A549 (cell line): ENCODE measurements around the gene FGF2. TPM values are rescaled to one million over a fixed set of nuclear protein-coding genes. Genes with fewer than 3 reads are reported as not detected.

Experiments
- ATAC-seq, 2 experiments: fragments of 200-7000 bp in 1 of 2; fragments of >200 bp in 1 of 2; cut with Nextera tagmentation in 1 of 2; cut with Tn5 transposase in 1 of 2; 3 replicates each; pipeline versions ENCODE4 v1.8.0 to v1.9.1; 2018 to 2020; ENCODE audit warnings: mild to moderate bottlenecking in 1 of 2, moderate library complexity in 1 of 2
- CTCF ChIA-PET: fragments of 300-600 bp; sonication (Branson Sonifier 250); formaldehyde crosslinking; extraction: SDS; loops from one replicate; lab custom pipeline; 2021; ENCODE audit warnings: antibody characterized with exemption, inconsistent platforms; lab: Yijun Ruan, JAX
- POLR2A ChIA-PET: fragments of 350-600 bp; formaldehyde crosslinking; extraction: SDS; loops from one replicate; lab custom pipeline; 2021; ENCODE audit warnings: antibody characterized with exemption, inconsistent platforms; lab: Yijun Ruan, JAX
- DNase-seq, 2 experiments: peaks; one replicate each; pipeline versions ENCODE4 v3.0.0 to v3.0.0-alpha.2; 2011 to 2016; ENCODE audit warnings: low read depth in 1 of 2, low spot score in 1 of 2
- FAIRE-seq: peaks from 2 replicates; lab custom pipeline; 2011; peaks lifted over from hg19 to GRCh38; lab: Jason Lieb, UNC
- H3K27ac ChIP-seq, 2 experiments: fragments of >200 bp; sonication (Bioruptor Twin); formaldehyde crosslinking; 3 replicates each; pipeline ENCODE4 v1.5.1; 2016 to 2017
- H3K4me1 ChIP-seq: fragments of >200 bp; sonication (Bioruptor Twin); formaldehyde crosslinking; 3 replicates; pipeline ENCODE4 v1.6.1; 2016
- H3K4me2 ChIP-seq: fragments of >200 bp; sonication (Bioruptor Twin); formaldehyde crosslinking; 3 replicates; pipeline ENCODE4 v1.6.1; 2016
- H3K4me3 ChIP-seq: fragments of >200 bp; sonication (Bioruptor Twin); formaldehyde crosslinking; 3 replicates; pipeline ENCODE4 v1.5.1; 2016
- H3K9me3 ChIP-seq: fragments of >200 bp; sonication (Bioruptor Twin); formaldehyde crosslinking; 3 replicates; pipeline ENCODE4 v1.6.1; 2016
- CHD2 ChIP-seq: fragments of 150-350 bp; IDR thresholded peaks from 2 replicates; pipeline ENCODE4 v1.6.1; 2014; ENCODE audit warnings: low read length; ENCODE audit not compliant: partially characterized antibody
- CHD4 ChIP-seq: fragments of 200-600 bp; sonication (generic); IDR thresholded peaks from 2 replicates; pipeline ENCODE4 v1.6.1; 2016; ENCODE audit warnings: antibody characterized with exemption, mild to moderate bottlenecking, borderline replicate concordance
- EHF ChIP-seq: fragments of 250-450 bp; sonication (Bioruptor Pico); IDR thresholded peaks from 2 replicates; pipeline ENCODE4 v1.5.0; 2020; ENCODE audit warnings: mild to moderate bottlenecking
- EHMT2 ChIP-seq: fragments of 200-600 bp; sonication (generic); IDR thresholded peaks from 2 replicates; pipeline ENCODE4 v1.6.1; 2016; ENCODE audit warnings: antibody characterized with exemption, low read depth, mild to moderate bottlenecking, moderate library complexity
- EP300 ChIP-seq, 2 experiments: fragments of >200 bp; sonication (Bioruptor Twin); formaldehyde crosslinking; IDR thresholded peaks; 2 replicates in 1 of 2; 3 replicates in 1 of 2; pipeline ENCODE4 v1.6.1; 2016 to 2017
- ESRRA ChIP-seq: fragments of 150-350 bp; IDR thresholded peaks from 2 replicates; pipeline ENCODE4 v1.6.1; 2014; ENCODE audit warnings: mild to moderate bottlenecking, low read length, borderline replicate concordance
- FOSB ChIP-seq: fragments of 250-450 bp; sonication (Bioruptor Pico); IDR thresholded peaks from 2 replicates; pipeline ENCODE4 v1.5.0; 2020; ENCODE audit warnings: mild to moderate bottlenecking, moderate library complexity
- FOSL2 ChIP-seq, 2 experiments: fragments of 450-650 bp in 1 of 2; fragments of >200 bp in 1 of 2; sonication (Bioruptor Twin) in 1 of 2; formaldehyde crosslinking; IDR thresholded peaks; 2 replicates each; pipeline versions ENCODE4 v1.5.0 to v1.6.1; 2016 to 2020; ENCODE audit warnings: mild to moderate bottlenecking in 1 of 2, moderate library complexity in 1 of 2
- FOXS1 ChIP-seq: fragments of 250-450 bp; sonication (Bioruptor Pico); IDR thresholded peaks from 2 replicates; pipeline ENCODE4 v1.5.0; 2020; ENCODE audit warnings: mild to moderate bottlenecking, moderate library complexity
- HDAC2 ChIP-seq: fragments of 200-600 bp; sonication (generic); IDR thresholded peaks from 2 replicates; pipeline ENCODE4 v1.6.1; 2016
- KDM1A ChIP-seq: fragments of 200-600 bp; sonication (generic); IDR thresholded peaks from 2 replicates; pipeline ENCODE4 v1.6.1; 2016; ENCODE audit warnings: low read depth, mild to moderate bottlenecking
- RARB ChIP-seq: fragments of 250-450 bp; sonication (Bioruptor Pico); IDR thresholded peaks from 2 replicates; pipeline ENCODE4 v1.8.0; 2021; ENCODE audit warnings: mild to moderate bottlenecking, moderate library complexity
- RNF2 ChIP-seq: fragments of 200-600 bp; sonication (generic); IDR thresholded peaks from 2 replicates; pipeline ENCODE4 v1.6.1; 2016; ENCODE audit warnings: low read depth, mild to moderate bottlenecking, antibody characterized with exemption, moderate library complexity, borderline replicate concordance
- ZC3H11A ChIP-seq: fragments of 450-650 bp; IDR thresholded peaks from 2 replicates; pipeline ENCODE4 v1.6.1; 2014; ENCODE audit warnings: antibody characterized with exemption, mild to moderate bottlenecking
- ZSCAN20 ChIP-seq: fragments of 250-450 bp; sonication (Bioruptor Pico); IDR thresholded peaks from 2 replicates; pipeline ENCODE4 v1.8.0; 2022; ENCODE audit warnings: mild to moderate bottlenecking, moderate library complexity
- WGBS: methylation state at CpG from one replicate; pipeline ENCODE4 v1.1.6; 2017; ENCODE audit errors: missing lambda C conversion rate; 5-methylcytosine and 5-hydroxymethylcytosine counted together
- polyA plus RNA-seq, 4 experiments: library from polyadenylated mRNA; depleted of rRNA in 3 of 4; stranded (reverse); fragments of >200 nt; fragmentation: RNase III in 1 of 4; extraction: RNeasy Plus Mini Kit Qiagen cat#74134 plus additional on column Dnase treatment in 1 of 4; gene quantifications; 2 replicates in 3 of 4; 3 replicates in 1 of 4; pipeline ENCODE4 v1.2.3, GENCODE V29; 2011 to 2017
- TF ChIP-seq, protein P1 (sequence below): fragments of 150-350 bp; IDR thresholded peaks from 2 replicates; pipeline ENCODE4 v1.6.1; 2014; ENCODE audit warnings: low read depth, mild to moderate bottlenecking, low read length
- TF ChIP-seq, protein P2 (sequence below): fragments of >200 bp; sonication (Bioruptor Twin); formaldehyde crosslinking; IDR thresholded peaks from 2 replicates; pipeline ENCODE4 v1.6.1; 2016
- TF ChIP-seq, protein P3 (sequence below): fragments of >200 bp; sonication (Bioruptor Twin); formaldehyde crosslinking; IDR thresholded peaks from 3 replicates; pipeline ENCODE4 v1.6.1; 2016
- TF ChIP-seq, protein P4 (sequence below): IDR thresholded peaks from 2 replicates; pipeline ENCODE4 v1.6.1; 2012
- TF ChIP-seq, protein P5 (sequence below): fragments of 200-600 bp; sonication (generic); IDR thresholded peaks from 2 replicates; pipeline ENCODE4 v1.6.1; 2016; ENCODE audit warnings: antibody characterized with exemption, mild to moderate bottlenecking, moderate library complexity

Gene FGF2
- polyA plus RNA-seq, 2 of the 4 experiments (the other 2 are of a cell fraction) = 35.1 to 45.2 TPM

DNA sequence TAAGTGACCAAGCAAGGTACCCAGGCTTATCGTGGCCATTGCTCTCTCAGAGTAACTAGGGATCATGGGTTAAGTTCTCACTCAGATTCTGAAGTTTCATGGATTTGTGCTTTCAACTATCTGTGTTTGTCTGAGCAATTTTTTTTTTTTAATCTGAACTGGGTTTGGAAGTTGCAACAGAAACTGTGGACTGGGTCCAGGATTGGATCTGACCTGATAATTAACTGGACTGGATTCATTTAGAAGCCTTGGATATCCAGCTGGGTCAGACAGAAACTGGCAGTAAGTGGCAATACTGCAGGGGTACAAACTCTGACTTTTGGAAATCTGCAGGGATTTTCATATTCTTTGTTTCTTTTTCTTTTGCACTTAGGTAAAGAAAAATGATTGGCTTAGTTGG lies 38.7 kb upstream of the FGF2 start:
- ATAC-seq (no peak), FAIRE-seq (no peak), DNase-seq (no peak)
- Histone ChIP-seq H3K4me3 (no peak overlapping the region), H3K9me3 (no peaks in the 10 kb centered on the region), H3K4me1 (peaks cover 30% of the 10 kb centered on the region), H3K4me2 (peak overlapping the region; percentile 17; the same call in 1 of the 3 replicates), H3K27ac (peak overlapping the region; percentile 26 to 68; a peak in 5 of 6 replicates)
- ChIA-PET POLR2A (no interaction called here), CTCF (interaction anchor here (1.3 to 1.5 kb wide), 2 partner anchors 9 to 22 kb away, joined by 3 to 5 read pairs; no protein-coding TSS in a partner anchor)
- 47% methylated on average over 1 of the region's 1 CpG for WGBS
- no peak for TF ChIP-seq ZSCAN20 (CRISPR knock-in tag)
- TF ChIP-seq ZC3H11A = no peak
- no peak for TF ChIP-seq FOSL2 (IDR thresholded peaks at IDR 0.05)
- TF ChIP-seq FOSL2 (CRISPR knock-in tag; IDR thresholded peaks at IDR 0.05) = no peak
- TF ChIP-seq, protein P1, sequence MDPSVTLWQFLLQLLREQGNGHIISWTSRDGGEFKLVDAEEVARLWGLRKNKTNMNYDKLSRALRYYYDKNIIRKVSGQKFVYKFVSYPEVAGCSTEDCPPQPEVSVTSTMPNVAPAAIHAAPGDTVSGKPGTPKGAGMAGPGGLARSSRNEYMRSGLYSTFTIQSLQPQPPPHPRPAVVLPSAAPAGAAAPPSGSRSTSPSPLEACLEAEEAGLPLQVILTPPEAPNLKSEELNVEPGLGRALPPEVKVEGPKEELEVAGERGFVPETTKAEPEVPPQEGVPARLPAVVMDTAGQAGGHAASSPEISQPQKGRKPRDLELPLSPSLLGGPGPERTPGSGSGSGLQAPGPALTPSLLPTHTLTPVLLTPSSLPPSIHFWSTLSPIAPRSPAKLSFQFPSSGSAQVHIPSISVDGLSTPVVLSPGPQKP = no peak
- TF ChIP-seq, protein P2, sequence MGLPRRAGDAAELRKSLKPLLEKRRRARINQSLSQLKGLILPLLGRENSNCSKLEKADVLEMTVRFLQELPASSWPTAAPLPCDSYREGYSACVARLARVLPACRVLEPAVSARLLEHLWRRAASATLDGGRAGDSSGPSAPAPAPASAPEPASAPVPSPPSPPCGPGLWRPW = no peak
- TF ChIP-seq KDM1A = no peak
- TF ChIP-seq RARB = no peak
- TF ChIP-seq FOXS1 = no peak
- TF ChIP-seq EHF (CRISPR knock-in tag) = no peak
- no peak for TF ChIP-seq CHD4
- TF ChIP-seq ESRRA = no peak
- no peak for TF ChIP-seq CHD2
- no peak for TF ChIP-seq FOSB
- TF ChIP-seq HDAC2 = no peak
- TF ChIP-seq, protein P3, sequence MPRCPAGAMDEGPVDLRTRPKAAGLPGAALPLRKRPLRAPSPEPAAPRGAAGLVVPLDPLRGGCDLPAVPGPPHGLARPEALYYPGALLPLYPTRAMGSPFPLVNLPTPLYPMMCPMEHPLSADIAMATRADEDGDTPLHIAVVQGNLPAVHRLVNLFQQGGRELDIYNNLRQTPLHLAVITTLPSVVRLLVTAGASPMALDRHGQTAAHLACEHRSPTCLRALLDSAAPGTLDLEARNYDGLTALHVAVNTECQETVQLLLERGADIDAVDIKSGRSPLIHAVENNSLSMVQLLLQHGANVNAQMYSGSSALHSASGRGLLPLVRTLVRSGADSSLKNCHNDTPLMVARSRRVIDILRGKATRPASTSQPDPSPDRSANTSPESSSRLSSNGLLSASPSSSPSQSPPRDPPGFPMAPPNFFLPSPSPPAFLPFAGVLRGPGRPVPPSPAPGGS = no peak
- no peak for TF ChIP-seq EP300 (IDR thresholded peaks at IDR 0.05)
- TF ChIP-seq, protein P4, sequence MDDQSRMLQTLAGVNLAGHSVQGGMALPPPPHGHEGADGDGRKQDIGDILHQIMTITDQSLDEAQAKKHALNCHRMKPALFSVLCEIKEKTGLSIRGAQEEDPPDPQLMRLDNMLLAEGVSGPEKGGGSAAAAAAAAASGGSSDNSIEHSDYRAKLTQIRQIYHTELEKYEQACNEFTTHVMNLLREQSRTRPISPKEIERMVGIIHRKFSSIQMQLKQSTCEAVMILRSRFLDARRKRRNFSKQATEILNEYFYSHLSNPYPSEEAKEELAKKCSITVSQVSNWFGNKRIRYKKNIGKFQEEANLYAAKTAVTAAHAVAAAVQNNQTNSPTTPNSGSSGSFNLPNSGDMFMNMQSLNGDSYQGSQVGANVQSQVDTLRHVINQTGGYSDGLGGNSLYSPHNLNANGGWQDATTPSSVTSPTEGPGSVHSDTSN = no peak
- TF ChIP-seq EHMT2 = no peak
- no peak for TF ChIP-seq RNF2

DNA sequence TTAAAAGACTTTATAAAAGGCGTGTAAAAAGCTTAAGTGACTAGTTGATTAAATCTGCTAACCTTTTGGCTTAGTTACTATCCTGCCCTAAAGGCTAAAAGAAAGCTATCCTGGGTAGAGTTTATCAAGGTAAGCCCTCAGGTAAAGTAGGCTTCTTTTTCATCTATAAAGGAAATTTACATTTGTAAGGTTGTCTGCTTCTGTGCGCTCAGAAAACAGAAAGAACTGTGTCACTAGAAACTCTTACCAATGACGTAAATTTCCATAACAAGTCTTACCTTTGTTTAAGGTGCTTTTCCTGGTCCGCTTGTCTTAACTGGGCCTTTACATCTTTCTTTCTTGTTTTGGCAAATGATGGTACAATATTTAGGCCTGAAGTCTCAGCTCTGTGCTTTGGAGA lies 37.7 kb upstream of the FGF2 start:
- no peak for ATAC-seq
- TF ChIP-seq, protein P5, sequence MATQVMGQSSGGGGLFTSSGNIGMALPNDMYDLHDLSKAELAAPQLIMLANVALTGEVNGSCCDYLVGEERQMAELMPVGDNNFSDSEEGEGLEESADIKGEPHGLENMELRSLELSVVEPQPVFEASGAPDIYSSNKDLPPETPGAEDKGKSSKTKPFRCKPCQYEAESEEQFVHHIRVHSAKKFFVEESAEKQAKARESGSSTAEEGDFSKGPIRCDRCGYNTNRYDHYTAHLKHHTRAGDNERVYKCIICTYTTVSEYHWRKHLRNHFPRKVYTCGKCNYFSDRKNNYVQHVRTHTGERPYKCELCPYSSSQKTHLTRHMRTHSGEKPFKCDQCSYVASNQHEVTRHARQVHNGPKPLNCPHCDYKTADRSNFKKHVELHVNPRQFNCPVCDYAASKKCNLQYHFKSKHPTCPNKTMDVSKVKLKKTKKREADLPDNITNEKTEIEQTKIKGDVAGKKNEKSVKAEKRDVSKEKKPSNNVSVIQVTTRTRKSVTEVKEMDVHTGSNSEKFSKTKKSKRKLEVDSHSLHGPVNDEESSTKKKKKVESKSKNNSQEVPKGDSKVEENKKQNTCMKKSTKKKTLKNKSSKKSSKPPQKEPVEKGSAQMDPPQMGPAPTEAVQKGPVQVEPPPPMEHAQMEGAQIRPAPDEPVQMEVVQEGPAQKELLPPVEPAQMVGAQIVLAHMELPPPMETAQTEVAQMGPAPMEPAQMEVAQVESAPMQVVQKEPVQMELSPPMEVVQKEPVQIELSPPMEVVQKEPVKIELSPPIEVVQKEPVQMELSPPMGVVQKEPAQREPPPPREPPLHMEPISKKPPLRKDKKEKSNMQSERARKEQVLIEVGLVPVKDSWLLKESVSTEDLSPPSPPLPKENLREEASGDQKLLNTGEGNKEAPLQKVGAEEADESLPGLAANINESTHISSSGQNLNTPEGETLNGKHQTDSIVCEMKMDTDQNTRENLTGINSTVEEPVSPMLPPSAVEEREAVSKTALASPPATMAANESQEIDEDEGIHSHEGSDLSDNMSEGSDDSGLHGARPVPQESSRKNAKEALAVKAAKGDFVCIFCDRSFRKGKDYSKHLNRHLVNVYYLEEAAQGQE = no peak
- POLR2A ChIA-PET = no interaction called here
- H3K4me2 ChIP-seq = no peak overlapping the region
- no peaks in the 10 kb centered on the region for H3K9me3 ChIP-seq
- H3K4me3 ChIP-seq = no peak overlapping the region
- no peak for FAIRE-seq
- no peak for DNase-seq
- CTCF ChIA-PET = interaction anchor here (0.6 to 1.5 kb wide), 6 partner anchors 8 to 136 kb away, joined by 3 to 9 read pairs (median 4); no protein-coding TSS in a partner anchor
- H3K27ac ChIP-seq = peak overlapping the region in 1 of 2 experiments; percentile 68; a peak in 3 of 6 replicates
- 90% methylated on average over 4 of the region's 4 CpGs for WGBS
- H3K4me1 ChIP-seq = peaks cover 20% of the 10 kb centered on the region
